DMS53 treated with DMSO at 0.1 percent for 48 hours (cell line): ENCODE results near the gene SMTN.
"Not testable (repeated sequence)": the region's sequence is repeated elsewhere in the genome, so short reads cannot be mapped to it uniquely, and the experiment has no call there.

ENCODE experiments used
- DNase-seq: peaks from one replicate; lab custom pipeline; 2025; ENCODE audit not compliant: unreplicated experiment; lab: John Stamatoyannopoulos, UW

The SMTN gene

DNA sequence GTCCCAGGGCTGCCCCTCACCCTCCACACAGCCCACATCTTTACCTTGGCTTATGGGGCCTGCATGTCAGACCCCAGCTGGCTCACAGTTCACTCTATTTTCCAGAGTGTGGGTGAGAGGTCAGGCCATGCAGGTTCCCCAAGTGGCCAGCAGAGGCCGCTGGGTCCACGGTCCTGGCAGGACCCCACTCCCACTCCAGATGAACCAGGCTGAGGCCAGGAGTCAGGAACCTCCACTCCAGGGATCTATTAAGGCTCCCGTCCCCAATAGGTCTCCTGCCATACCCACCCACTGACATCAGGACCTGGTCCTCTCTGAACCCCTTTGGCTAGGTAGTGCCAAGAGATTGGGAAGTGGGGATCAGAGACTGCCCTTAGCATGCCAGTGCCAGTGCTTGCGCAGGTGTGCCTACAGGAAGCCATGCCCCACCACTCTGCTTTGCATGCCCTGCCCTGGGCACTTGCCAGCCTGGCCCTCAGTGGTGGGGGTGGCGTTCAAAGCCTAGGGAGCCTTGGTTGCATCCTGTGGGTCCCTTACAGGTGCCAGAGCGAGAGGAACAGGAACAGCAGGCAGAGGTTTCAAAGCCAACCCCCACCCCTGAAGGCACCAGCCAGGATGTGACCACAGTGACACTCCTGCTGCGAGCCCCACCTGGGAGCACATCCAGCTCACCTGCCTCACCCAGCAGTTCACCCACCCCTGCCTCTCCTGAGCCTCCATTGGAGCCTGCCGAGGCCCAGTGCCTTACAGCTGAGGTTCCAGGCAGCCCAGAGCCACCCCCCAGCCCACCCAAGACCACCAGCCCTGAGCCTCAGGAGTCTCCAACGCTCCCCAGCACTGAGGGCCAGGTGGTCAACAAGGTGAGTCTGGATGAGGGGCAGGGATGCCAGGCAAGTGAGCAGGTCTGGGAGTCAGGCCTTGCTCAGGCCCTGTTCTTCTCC, 8.3 kb downstream of the SMTN start:
- no peak for DNase-seq

- no peak for DNase-seq
Measured at GRCh38 chr22:31090217-31091085, 9.3 kb downstream of the SMTN start.

DNA sequence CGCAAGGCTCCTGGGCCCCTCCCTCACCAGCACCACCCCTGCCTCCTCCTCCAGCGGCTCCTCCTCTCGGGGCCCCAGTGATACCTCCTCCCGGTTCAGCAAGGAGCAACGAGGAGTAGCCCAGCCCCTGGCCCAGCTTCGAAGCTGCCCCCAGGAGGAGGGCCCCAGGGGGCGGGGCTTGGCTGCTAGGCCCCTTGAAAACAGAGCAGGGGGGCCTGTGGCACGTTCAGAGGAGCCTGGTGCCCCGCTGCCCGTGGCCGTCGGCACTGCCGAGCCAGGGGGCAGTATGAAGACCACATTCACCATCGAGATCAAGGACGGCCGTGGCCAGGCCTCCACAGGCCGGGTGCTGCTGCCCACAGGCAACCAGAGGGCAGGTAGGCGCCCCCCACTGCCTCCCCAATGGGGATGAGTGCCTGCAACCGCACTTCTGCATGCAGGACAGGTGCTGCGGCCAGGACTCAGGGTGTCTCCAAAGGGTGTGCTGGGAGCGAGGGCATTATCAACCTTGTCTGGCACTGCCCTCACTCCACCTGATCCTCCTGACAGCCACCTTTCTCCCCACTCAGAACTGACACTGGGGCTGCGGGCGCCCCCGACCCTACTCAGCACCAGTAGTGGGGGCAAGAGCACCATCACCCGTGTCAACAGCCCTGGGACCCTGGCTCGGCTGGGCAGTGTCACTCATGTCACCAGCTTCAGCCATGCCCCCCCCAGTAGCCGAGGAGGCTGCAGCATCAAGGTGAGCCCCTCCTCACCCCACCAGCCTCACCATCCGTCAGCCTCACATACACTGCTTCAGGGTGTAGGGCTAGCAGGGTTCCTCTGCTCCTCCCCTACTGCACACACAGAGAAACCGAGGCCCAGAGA, 10.2 kb downstream of the SMTN start:
- DNase-seq, result no peak

GRCh38 chr22:31092161-31092560, 11.0 kb downstream of the SMTN start:
- DNase-seq, result no peak

DNA sequence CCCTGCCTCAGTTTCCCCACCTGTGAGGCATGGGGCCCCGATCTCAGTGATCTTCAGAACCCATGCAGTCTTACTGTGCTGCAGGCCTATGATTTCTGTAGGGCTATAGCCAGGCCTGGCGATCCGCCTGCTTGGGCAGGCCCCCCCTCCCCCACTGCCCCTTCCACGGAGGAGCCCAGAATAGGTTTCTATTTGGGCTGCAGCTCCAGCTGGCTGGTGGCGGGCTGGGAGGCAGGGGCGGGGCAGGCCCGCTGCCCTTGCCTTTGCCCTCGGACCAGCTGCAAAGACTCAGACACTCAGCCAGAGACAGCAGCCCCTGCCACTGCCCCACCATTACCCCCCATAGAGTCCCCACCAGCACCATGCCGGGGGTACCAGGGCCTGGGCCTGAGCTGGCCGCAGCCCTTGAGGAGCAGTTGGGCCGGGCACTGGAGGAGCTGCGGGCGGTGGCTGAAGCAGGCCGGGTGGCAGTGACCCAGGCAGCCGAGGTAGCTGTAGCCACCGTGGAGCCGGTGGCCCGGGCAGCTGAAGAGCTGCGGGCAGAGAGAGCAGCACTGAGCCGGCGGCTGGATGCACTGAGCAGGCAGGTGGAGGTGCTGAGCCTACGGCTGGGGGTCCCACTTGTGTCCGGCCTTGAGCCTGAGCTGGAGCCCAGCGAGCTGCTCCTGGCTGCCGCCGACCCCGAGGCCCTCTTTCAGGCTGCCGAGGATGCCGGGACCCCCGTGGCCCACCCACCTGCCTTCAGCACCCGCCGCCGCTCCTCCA, 12.2 kb downstream of the SMTN start:
- no peak for DNase-seq

GRCh38 chr22:31094021-31094551, 13.0 kb downstream of the SMTN start:
- no peak for DNase-seq

- DNase-seq, result no peak
Measured at GRCh38 chr22:31094741-31095140, 13.6 kb downstream of the SMTN start.

- no peak for DNase-seq
Measured at GRCh38 chr22:31095637-31096249, 14.6 kb downstream of the SMTN start.

GRCh38 chr22:31096657-31097279, 15.7 kb downstream of the SMTN start:
- DNase-seq, result no peak

- not testable (repeated sequence) for DNase-seq
Measured at GRCh38 chr22:31097539-31097938, 16.4 kb downstream of the SMTN start.

DNA sequence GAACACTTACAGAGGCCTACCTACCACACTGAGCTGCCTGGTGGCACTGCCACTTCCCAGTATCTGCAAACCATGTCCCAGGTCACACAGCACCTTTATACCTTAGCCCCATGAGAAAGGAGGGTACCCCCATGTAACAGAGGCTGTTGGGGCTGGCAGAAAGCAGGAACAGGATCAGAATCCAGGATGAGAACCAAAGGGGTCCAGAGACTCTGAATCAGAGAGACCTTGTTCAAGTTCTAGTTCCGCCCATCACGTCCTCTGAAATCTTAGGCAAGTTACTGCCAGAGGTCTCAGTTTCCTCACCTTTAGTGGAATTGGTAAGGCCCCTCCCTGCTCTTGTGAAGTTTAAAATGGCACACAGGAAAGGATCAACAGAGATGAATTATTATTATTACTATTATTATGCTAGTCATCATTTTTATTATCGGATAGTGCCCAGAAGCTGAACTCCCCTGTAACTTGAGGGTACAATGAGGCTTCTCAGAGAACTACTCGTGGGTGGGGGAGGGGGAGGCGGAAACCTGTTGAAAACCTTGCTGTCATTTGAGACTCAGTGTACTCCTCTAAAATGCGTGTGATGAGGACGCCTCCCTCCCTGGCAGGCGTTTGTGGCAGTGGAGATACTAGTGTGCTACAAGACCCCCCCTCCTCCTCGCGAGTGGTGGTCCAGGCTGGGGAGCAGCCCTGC, 17.0 kb downstream of the SMTN start:
- no peak for DNase-seq

- DNase-seq, result no peak
Measured at GRCh38 chr22:31098632-31099110, 17.6 kb downstream of the SMTN start.

- DNase-seq, result no peak
Measured at GRCh38 chr22:31099386-31099785, 18.3 kb downstream of the SMTN start.

DNA sequence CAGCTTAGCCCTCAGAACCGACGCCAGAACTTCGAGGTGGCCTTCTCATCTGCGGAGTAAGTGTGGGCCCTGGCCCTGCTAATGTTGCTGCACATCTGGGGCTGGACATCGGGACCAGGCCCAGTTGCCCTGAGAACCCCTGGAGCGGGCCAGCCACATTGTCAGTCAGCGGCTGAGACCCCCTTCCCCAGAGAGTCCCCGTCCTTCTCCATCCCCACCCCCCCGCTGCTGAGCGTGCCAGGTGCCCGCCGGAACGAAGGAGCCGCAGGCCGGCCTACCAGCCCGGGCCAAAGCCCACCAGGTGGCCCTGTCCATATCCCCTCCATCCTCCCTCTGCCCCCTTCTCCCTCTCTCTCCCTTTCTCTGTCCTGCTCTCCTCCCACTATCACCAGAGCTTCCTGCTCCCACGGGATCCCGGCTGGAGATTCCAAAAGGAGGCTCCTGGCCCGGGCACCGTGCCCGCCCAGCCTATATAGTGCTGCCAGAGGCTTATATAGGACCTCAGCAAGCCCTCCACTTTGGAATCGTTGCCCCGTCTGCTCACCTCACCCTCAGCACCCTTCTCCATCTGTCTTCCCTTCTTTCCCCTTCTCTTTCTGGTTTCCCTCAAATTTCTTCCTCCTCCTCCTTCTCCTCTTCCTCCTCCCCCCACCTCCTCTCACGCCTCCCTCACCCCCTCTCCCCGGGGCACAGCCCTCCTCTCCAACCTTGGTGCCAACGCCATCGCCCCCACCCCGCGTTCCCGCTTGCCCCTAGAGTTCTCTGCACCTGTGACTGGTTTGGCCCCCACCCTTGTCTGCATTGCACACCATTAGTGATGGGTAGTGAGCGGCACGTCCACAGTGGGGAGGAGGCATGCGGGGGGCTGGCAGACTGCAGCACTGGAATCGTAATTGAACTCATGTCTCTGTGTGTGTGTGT, 19.0 kb downstream of the SMTN start:
- no peak for DNase-seq

DNA sequence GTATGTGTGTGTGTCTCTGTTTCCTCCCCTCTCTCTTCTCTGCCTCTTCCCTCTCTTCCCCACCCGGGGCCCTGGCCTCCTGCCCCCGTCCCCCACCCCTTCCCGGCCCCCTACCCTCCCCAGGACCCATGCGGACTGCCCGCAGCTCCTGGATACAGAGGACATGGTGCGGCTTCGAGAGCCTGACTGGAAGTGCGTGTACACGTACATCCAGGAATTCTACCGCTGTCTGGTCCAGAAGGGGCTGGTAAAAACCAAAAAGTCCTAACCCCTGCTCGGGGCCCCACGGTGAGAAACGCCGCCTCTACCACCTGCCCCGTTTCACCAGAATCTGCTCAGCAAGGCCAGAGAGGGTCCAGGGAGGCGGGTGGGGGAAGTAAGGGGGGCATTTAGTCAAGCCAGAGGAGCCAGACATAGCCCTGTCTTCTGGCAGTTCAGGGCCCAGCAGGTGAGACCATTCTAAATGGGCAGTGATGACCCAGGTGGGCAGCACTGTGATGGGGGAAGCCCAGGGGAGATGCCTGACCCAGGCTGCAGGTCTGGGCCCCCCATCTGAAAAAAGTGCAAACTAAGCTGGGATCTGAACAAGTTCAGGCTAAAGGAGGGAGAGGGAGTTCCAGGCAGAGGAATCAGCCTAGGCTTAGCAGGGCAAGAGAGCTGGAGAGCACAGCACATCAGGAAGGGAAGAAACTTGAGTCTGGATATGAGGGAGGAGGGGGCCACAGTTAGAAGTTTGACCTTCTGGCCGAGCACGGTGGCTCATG, 19.8 kb downstream of the SMTN start:
- DNase-seq, result no peak

- no peak for DNase-seq
Measured at GRCh38 chr22:31102441-31103081, 21.4 kb downstream of the SMTN start.
